HepG2 (cell line): ENCODE data around the gene TEDC2. TPM values are rescaled to one million over a fixed set of nuclear protein-coding genes. Genes with fewer than 3 reads are reported as not detected.

Source experiments
- ATAC-seq: fragments of 200-7000 bp; cut with Tn5 transposase; 3 replicates; pipeline ENCODE4 v1.9.1; 2020; ENCODE audit warnings: mild to moderate bottlenecking, moderate library complexity
- BruUV-seq: library from RNA; stranded (reverse); fragments of 400-500 nt; replicated peaks from 2 replicates; lab custom pipeline; 2021; lab: Mats Ljungman, UMichigan
- CTCF ChIA-PET: fragments of 300-600 bp; formaldehyde crosslinking; extraction: SDS; loops from one replicate; lab custom pipeline; 2021; ENCODE audit warnings: low total read pairs, inconsistent platforms, low intra/inter-chr PET ratio; lab: Yijun Ruan, JAX
- POLR2A ChIA-PET: fragments of 350-600 bp; sonication (Branson Sonifier 250); formaldehyde crosslinking; loops from one replicate; lab custom pipeline; 2020; ENCODE audit warnings: antibody characterized with exemption, inconsistent platforms; lab: Yijun Ruan, JAX
- DNase-seq: peaks from one replicate; pipeline ENCODE4 v3.0.0-alpha.2; 2015; ENCODE audit warnings: low spot score
- FAIRE-seq: peaks from 3 replicates; lab custom pipeline; 2011; peaks lifted over from hg19 to GRCh38; lab: Jason Lieb, UNC
- H2AFZ ChIP-seq: one replicate; pipeline ENCODE4 v1.6.1; 2011; ENCODE audit warnings: low read length, inconsistent platforms
- H3K27ac ChIP-seq: fragments of 300-600 bp; 3 replicates; pipeline ENCODE4 v1.8.0; 2011; ENCODE audit warnings: mixed run types, mild to moderate bottlenecking, mixed read lengths, low read length, inconsistent platforms; ENCODE audit not compliant: insufficient read depth; ENCODE audit errors: extremely low read length
- H3K27me3 ChIP-seq, 2 experiments: fragments of 200-600 bp in 1 of 2; 2 replicates in 1 of 2; 3 replicates in 1 of 2; pipeline versions ENCODE4 v1.6.0 to v1.8.0; 2011; ENCODE audit warnings: low read length in 2 of 2, mild to moderate bottlenecking in 2 of 2, moderate library complexity in 2 of 2, inconsistent platforms in 1 of 2; ENCODE audit not compliant: insufficient read depth in 2 of 2, control insufficient read depth in 1 of 2
- H3K36me3 ChIP-seq, 2 experiments: fragments of 200-600 bp in 1 of 2; replicated peaks in 1 of 2; 2 replicates in 1 of 2; 3 replicates in 1 of 2; pipeline versions ENCODE4 v1.5.1 to v1.8.0; 2011; ENCODE audit warnings: low read length in 2 of 2, inconsistent platforms in 1 of 2; ENCODE audit not compliant: insufficient read depth in 2 of 2, control insufficient read depth in 1 of 2
- H3K4me1 ChIP-seq: 2 replicates; pipeline ENCODE4 v1.5.1; 2012; ENCODE audit warnings: low read length, inconsistent platforms; ENCODE audit not compliant: insufficient read depth
- H3K4me2 ChIP-seq: 2 replicates; pipeline ENCODE4 v1.6.0; 2011; ENCODE audit warnings: low read depth, low read length, inconsistent platforms
- H3K4me3 ChIP-seq, 3 experiments: fragments of 200-600 bp in 1 of 3; sonication (generic), shearing (Covaris generic) in 1 of 3; replicated peaks in 1 of 3; 2 replicates each; pipeline ENCODE4 v1.5.1; 2011 to 2016; ENCODE audit warnings: low read length in 3 of 3, inconsistent platforms in 2 of 3, low read depth in 2 of 3, mild to moderate bottlenecking in 2 of 3, control low read depth in 1 of 3, mixed read lengths in 1 of 3; ENCODE audit not compliant: insufficient read depth in 1 of 3
- H3K79me2 ChIP-seq: one replicate; pipeline ENCODE4 v1.6.1; 2011; ENCODE audit warnings: low read length, inconsistent platforms; ENCODE audit not compliant: insufficient read depth
- H3K9ac ChIP-seq: 2 replicates; pipeline ENCODE4 v1.6.0; 2011; ENCODE audit warnings: mild to moderate bottlenecking, low read depth, low read length, inconsistent platforms; ENCODE audit not compliant: insufficient read depth
- H3K9me3 ChIP-seq: 2 replicates; pipeline ENCODE4 v1.5.1; 2012; ENCODE audit warnings: mild to moderate bottlenecking, low read length
- H4K20me1 ChIP-seq: 2 replicates; pipeline ENCODE4 v1.6.0; 2011; ENCODE audit warnings: inconsistent platforms, mild to moderate bottlenecking, low read length, moderate library complexity; ENCODE audit not compliant: insufficient read depth
- AGO1 ChIP-seq: fragments of 200-400 bp; formaldehyde crosslinking; IDR thresholded peaks from 2 replicates; pipeline ENCODE4 v1.6.1; 2017; ENCODE audit warnings: mild to moderate bottlenecking, low read depth, low read length, moderate library complexity; ENCODE audit not compliant: poor library complexity, severe bottlenecking
- IKZF4 ChIP-seq: sonication (generic); formaldehyde crosslinking; IDR thresholded peaks from 2 replicates; pipeline ENCODE4 v1.5.1; 2020; ENCODE audit warnings: borderline replicate concordance, mild to moderate bottlenecking, low read depth, missing genetic modification reagents; ENCODE audit errors: not compliant biosample characterization
- MAZ ChIP-seq, 2 experiments: sonication (generic) in 1 of 2; formaldehyde crosslinking in 1 of 2; IDR thresholded peaks; 2 replicates each; pipeline versions ENCODE4 v1.5.0 to v1.6.1; 2012 to 2020; ENCODE audit warnings: low read depth in 2 of 2, mild to moderate bottlenecking in 2 of 2, borderline replicate concordance in 1 of 2, improper control_type of control experiment in 1 of 2, low read length in 1 of 2, missing genetic modification reagents in 1 of 2, moderate library complexity in 1 of 2
- PHF5A ChIP-seq: IDR thresholded peaks from one replicate; pipeline ENCODE4 v1.6.1; 2018; ENCODE audit warnings: low read depth, missing genetic modification reagents; ENCODE audit not compliant: unreplicated experiment
- RAD21 ChIP-seq: fragments of 450-650 bp; formaldehyde crosslinking; IDR thresholded peaks from 2 replicates; pipeline ENCODE4 v1.5.0; 2020; ENCODE audit warnings: mild to moderate bottlenecking
- SRSF1 ChIP-seq: fragments of 200-400 bp; formaldehyde crosslinking; optimal IDR thresholded peaks from 2 replicates; pipeline ENCODE3; 2017; ENCODE audit warnings: mild to moderate bottlenecking, low read depth, low read length, moderate library complexity
- THYN1 ChIP-seq: sonication (generic); formaldehyde crosslinking; IDR thresholded peaks from 2 replicates; pipeline ENCODE4 v1.8.1; 2023; ENCODE audit warnings: low read depth, mild to moderate bottlenecking, moderate library complexity, missing genetic modification reagents, borderline replicate concordance
- U2AF1 ChIP-seq: fragments of 200-400 bp; formaldehyde crosslinking; optimal IDR thresholded peaks from 2 replicates; pipeline ENCODE3; 2017; ENCODE audit warnings: mild to moderate bottlenecking, low read depth, low read length
- ZSCAN22 ChIP-seq: sonication (generic); formaldehyde crosslinking; IDR thresholded peaks from 2 replicates; pipeline ENCODE4 v1.4.0; 2020; ENCODE audit warnings: mild to moderate bottlenecking, missing genetic modification reagents
- WGBS: methylation state at CpG from one replicate; pipeline ENCODE4 v1.1.6; 2017; ENCODE audit warnings: low lambda C conversion rate; 5-methylcytosine and 5-hydroxymethylcytosine counted together
- in situ Hi-C: cut with HindIII; loops from 2 replicates; pipeline ENCODE4 v1.10.0; 2017; ENCODE audit warnings: low pct_unique_long_range_greater_than_20kb; ENCODE audit not compliant: extremely low pct_ligation_motif_present
- intact Hi-C: fragments of 100-400 bp; cut with micrococcal nuclease; formaldehyde crosslinking; loops from one replicate; pipeline ENCODE4 v1.10.0; 2022; ENCODE audit not compliant: unreplicated experiment
- polyA plus RNA-seq, 8 experiments: library from polyadenylated mRNA; depleted of rRNA in 3 of 8; stranded (reverse) in 7 of 8; unstranded in 1 of 8; fragments of >200 nt; fragmentation: Illumina TruSeq in 4 of 8; extraction: Trizol in 4 of 8; gene quantifications; 2 replicates each; pipeline versions ENCODE4 v1.2.1 to v1.2.3, GENCODE V29; 2011 to 2016; ENCODE audit warnings: low read depth in 4 of 8, missing spikeins in 1 of 8, mixed read lengths in 1 of 8; ENCODE audit not compliant: insufficient read depth in 1 of 8
- total RNA-seq, 5 experiments: library from RNA; depleted of rRNA; stranded (reverse); fragments of >200 nt; fragmentation: Illumina TruSeq; extraction: Trizol; gene quantifications; 2 replicates each; pipeline ENCODE4 v1.2.3, GENCODE V29; 2016; ENCODE audit warnings: low read depth in 1 of 5
- TF ChIP-seq, protein P1 (sequence below): sonication (generic); formaldehyde crosslinking; IDR thresholded peaks from 2 replicates; pipeline ENCODE4 v1.8.0; 2022; ENCODE audit warnings: mild to moderate bottlenecking, missing genetic modification reagents, moderate library complexity
- TF ChIP-seq, protein P2 (sequence below): IDR thresholded peaks from 2 replicates; pipeline ENCODE4 v1.6.1; 2018; ENCODE audit warnings: missing genetic modification reagents
- TF ChIP-seq, protein P3 (sequence below): sonication (generic); formaldehyde crosslinking; IDR thresholded peaks from 2 replicates; pipeline ENCODE4 v1.4.0; 2020; ENCODE audit warnings: missing genetic modification reagents

Gene TEDC2
- total and polyA plus RNA-seq, 2 of the 13 experiments (the other 11 are each of a cell fraction or from before 2014, with no cell fraction given): 6.2 to 24.4 TPM

DNA sequence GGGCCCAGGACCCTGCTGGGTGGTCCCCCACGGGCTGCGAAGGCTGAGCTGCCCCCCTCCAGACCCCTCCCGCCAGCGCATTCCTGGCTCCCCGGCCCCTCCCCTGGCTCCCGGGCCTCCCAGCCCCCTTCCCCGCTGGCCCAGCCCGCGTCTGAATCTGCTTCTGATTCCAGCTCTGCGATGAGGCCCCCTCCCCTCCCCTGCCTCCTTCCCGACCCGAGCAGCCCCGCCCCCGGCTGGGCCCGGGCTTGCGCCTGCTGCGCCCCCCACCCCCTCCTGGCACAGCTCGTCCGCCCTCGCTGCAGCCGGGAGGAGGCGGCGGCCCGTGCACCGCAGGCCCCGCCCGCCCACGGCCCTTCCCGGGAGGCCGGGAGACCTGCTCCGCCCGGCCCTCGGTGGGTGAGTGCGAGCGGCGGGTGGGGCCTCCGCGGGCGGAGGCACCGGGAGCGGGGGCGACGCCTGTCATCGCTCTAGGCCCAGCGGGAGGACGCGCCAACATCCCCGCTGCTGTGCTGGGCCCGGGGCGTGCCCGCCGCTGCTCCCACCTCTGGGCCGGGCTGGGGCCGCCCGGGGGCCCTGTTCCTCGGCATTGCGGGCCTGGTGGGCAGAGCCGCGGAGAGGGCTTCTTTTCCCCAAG lies 11.2 kb downstream of the TEDC2 start, which contains the start of gene NTN3:
Gene NTN3, plus strand, starts transcription at position 282 of the 637 bp plus-strand sequence. CDS start 405 bp downstream, outside the sequence.
- DNase-seq: no peak
- no peak for TF ChIP-seq THYN1 (CRISPR knock-in tag)
- TF ChIP-seq AGO1: peak; percentile 24
- no peak for TF ChIP-seq PHF5A (CRISPR knock-in tag)
- TF ChIP-seq, protein P1, sequence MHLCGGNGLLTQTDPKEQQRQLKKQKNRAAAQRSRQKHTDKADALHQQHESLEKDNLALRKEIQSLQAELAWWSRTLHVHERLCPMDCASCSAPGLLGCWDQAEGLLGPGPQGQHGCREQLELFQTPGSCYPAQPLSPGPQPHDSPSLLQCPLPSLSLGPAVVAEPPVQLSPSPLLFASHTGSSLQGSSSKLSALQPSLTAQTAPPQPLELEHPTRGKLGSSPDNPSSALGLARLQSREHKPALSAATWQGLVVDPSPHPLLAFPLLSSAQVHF (CRISPR knock-in tag): 0 out of 2 replicates have a peak, but pooled peaks have one; percentile 29
- no peak for TF ChIP-seq U2AF1
- peak; percentile 1 for TF ChIP-seq SRSF1
- 0 out of 2 replicates have a peak, but pooled peaks have one; percentile 5 for TF ChIP-seq ZSCAN22 (CRISPR knock-in tag)
- peak; percentile 8 for TF ChIP-seq IKZF4 (CRISPR knock-in tag)
- TF ChIP-seq RAD21 (CRISPR knock-in tag): 0 out of 2 replicates have a peak, but pooled peaks have one; percentile 24
- TF ChIP-seq, protein P2, sequence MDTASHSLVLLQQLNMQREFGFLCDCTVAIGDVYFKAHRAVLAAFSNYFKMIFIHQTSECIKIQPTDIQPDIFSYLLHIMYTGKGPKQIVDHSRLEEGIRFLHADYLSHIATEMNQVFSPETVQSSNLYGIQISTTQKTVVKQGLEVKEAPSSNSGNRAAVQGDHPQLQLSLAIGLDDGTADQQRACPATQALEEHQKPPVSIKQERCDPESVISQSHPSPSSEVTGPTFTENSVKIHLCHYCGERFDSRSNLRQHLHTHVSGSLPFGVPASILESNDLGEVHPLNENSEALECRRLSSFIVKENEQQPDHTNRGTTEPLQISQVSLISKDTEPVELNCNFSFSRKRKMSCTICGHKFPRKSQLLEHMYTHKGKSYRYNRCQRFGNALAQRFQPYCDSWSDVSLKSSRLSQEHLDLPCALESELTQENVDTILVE: no peak
- TF ChIP-seq MAZ (IDR thresholded peaks at IDR 0.05; ENCODE audit: borderline replicate concordance, low read depth, low read length): no peak
- peak; percentile 53 for TF ChIP-seq MAZ (CRISPR knock-in tag; IDR thresholded peaks at IDR 0.05; ENCODE audit: low read depth)
- TF ChIP-seq, protein P3, sequence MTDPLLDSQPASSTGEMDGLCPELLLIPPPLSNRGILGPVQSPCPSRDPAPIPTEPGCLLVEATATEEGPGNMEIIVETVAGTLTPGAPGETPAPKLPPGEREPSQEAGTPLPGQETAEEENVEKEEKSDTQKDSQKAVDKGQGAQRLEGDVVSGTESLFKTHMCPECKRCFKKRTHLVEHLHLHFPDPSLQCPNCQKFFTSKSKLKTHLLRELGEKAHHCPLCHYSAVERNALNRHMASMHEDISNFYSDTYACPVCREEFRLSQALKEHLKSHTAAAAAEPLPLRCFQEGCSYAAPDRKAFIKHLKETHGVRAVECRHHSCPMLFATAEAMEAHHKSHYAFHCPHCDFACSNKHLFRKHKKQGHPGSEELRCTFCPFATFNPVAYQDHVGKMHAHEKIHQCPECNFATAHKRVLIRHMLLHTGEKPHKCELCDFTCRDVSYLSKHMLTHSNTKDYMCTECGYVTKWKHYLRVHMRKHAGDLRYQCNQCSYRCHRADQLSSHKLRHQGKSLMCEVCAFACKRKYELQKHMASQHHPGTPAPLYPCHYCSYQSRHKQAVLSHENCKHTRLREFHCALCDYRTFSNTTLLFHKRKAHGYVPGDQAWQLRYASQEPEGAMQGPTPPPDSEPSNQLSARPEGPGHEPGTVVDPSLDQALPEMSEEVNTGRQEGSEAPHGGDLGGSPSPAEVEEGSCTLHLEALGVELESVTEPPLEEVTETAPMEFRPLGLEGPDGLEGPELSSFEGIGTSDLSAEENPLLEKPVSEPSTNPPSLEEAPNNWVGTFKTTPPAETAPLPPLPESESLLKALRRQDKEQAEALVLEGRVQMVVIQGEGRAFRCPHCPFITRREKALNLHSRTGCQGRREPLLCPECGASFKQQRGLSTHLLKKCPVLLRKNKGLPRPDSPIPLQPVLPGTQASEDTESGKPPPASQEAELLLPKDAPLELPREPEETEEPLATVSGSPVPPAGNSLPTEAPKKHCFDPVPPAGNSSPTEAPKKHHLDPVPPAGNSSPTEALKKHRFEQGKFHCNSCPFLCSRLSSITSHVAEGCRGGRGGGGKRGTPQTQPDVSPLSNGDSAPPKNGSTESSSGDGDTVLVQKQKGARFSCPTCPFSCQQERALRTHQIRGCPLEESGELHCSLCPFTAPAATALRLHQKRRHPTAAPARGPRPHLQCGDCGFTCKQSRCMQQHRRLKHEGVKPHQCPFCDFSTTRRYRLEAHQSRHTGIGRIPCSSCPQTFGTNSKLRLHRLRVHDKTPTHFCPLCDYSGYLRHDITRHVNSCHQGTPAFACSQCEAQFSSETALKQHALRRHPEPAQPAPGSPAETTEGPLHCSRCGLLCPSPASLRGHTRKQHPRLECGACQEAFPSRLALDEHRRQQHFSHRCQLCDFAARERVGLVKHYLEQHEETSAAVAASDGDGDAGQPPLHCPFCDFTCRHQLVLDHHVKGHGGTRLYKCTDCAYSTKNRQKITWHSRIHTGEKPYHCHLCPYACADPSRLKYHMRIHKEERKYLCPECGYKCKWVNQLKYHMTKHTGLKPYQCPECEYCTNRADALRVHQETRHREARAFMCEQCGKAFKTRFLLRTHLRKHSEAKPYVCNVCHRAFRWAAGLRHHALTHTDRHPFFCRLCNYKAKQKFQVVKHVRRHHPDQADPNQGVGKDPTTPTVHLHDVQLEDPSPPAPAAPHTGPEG: no peak
- peaks cover 3% of the 10 kb centered on the region; the same call in 1 of the 2 replicates for H4K20me1 ChIP-seq
- POLR2A ChIA-PET: interaction anchor here (1.4 kb wide), 1 partner anchor 11 kb away, joined by 4 read pairs; the partner anchor contains the start of gene TEDC2
- peak within 1 kb of the TSS; percentile 7; the same call in 1 of the 2 replicates for H3K9ac ChIP-seq
- H3K27ac ChIP-seq: no peak within 1 kb of the TSS
- CTCF ChIA-PET: no interaction called here
- no peaks in the 10 kb centered on the region for H3K9me3 ChIP-seq
- no peak within 1 kb of the TSS for H2AFZ ChIP-seq
- BruUV-seq: no TSS peak
- H3K36me3 ChIP-seq: no peaks in the 10 kb centered on the region
- no peaks in the 10 kb centered on the region for H3K79me2 ChIP-seq
- in situ Hi-C loops (no loop called here), intact Hi-C loops (loop anchor here (5.0 kb wide), 1 partner anchor 39 kb away; no protein-coding TSS in a partner anchor)
- peak within 1 kb of the TSS; percentile 89 for H3K4me2 ChIP-seq
- FAIRE-seq: no peak
- peak within 1 kb of the TSS; percentile 26 to 85 (median 38) for H3K4me3 ChIP-seq
- peaks cover 57% of the 10 kb centered on the region for H3K4me1 ChIP-seq
- WGBS: 0% methylated on average over 8 of the region's 59 CpGs
- ATAC-seq: no peak
- H3K27me3 ChIP-seq: peaks cover 8 to 25% of the 10 kb centered on the region in 2 experiments
